Measurements from ENCODE around the gene DUSP16.
A peak's percentile ranks its signal among the peaks of the same experiment; 100 is the strongest.
"Not testable (repeated sequence)": the region's sequence is repeated elsewhere in the genome, so short reads cannot be mapped to it uniquely, and the experiment has no call there.

Gene DUSP16

GRCh38 chr12:12474931-12475795 lies 87.5 kb downstream of the DUSP16 start:
- H3K4me3 ChIP-seq, result no peak overlapping the region
- no peak for TF ChIP-seq CTCF (IDR thresholded peaks at IDR 0.05)
- DNase-seq (ENCODE audit: low spot score), result no peak
- peak overlapping the region in 1 of 2 donors; percentile 33 for H3K27ac ChIP-seq

DNA sequence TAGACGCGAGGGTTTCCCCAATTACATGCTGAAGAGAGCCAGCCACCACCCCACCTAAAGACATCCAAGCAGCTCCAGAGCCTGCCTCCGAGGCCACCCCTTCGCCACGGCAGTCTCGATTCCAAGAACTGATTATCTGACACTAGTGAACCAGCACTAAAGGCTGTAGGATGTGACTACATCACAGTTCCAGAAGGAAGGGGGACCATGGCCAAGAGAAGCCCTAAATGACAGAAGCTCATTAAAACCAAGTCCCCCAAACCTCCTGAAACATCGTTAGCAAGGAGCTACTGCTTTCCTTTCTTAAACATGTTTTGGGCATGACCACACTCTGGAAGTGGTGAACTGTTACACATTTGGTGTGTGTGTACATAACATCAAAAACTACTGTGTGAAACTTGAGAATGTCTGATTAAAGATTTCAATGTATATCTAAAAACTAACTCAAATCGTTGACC lies 88.2 kb downstream of the DUSP16 start:
- no peak overlapping the region for H3K27ac ChIP-seq
- no peak for TF ChIP-seq CTCF (IDR thresholded peaks at IDR 0.05)
- no peak overlapping the region for H3K4me3 ChIP-seq
- DNase-seq (ENCODE audit: low spot score), result no peak

GRCh38 chr12:12473223-12473622 lies 89.4 kb downstream of the DUSP16 start:
- no peak for DNase-seq (ENCODE audit: low spot score)
- Histone ChIP-seq H3K4me3 (no peak overlapping the region), H3K27ac (no peak overlapping the region)
- no peak for TF ChIP-seq CTCF (IDR thresholded peaks at IDR 0.05)

- H3K27ac ChIP-seq; H3K4me3 ChIP-seq; DNase-seq (ENCODE audit: low spot score): not testable (repeated sequence)
Observed at GRCh38 chr12:12471982-12472961, 90.4 kb downstream of the DUSP16 start.

DNA sequence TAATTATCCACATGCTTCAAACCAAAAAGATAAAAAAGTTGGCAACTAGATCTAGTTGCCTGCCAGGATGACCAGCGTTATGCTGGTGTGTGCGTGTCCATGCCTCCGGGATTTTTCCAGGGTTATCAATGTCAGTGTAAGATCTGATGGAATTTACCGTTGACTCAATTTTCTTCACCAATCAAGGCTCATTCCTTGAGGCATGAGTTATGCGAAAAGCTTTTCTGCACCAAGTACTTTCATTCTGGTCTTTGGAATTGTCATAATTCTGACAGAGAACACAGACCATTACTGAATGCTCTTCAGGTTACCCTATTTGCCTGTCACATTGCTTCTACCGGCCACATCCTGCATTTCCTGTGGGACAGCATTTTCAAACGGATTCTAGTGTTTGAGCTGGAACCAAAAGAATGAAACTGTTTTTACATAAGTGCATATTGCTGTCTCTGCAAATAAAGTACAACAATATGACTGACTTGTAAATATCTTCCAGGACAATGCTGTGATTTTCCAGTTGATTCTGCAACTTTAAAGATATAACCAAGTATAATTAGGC lies 91.8 kb downstream of the DUSP16 start:
- no peak overlapping the region for H3K4me3 ChIP-seq
- TF ChIP-seq CTCF (IDR thresholded peaks at IDR 0.05), result no peak
- no peak overlapping the region for H3K27ac ChIP-seq
- no peak for DNase-seq (ENCODE audit: low spot score)

DNA sequence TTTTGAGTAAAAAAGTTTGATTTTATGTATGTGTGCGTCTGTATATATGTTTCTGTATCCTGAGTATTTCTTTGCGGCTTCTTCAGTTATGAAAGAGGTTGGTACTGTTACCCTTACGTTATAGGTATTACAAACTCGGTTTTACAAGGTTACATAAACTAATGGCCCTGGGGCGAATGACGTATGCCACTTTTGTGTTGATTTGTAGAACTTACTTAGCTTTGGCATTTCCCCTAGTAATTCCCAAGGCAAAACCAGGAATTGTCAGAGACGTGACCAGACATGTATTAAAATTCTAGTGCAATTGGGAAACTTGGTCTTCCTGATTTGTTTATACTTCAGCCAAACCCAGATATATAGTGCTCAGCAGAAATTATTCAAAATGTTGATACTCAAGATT lies 93.3 kb downstream of the DUSP16 start:
- no peak overlapping the region for H3K4me3 ChIP-seq
- no peak overlapping the region for H3K27ac ChIP-seq
- TF ChIP-seq CTCF (IDR thresholded peaks at IDR 0.05), result no peak
- DNase-seq (ENCODE audit: low spot score), result no peak

- TF ChIP-seq CTCF (IDR thresholded peaks at IDR 0.05), result no peak
- no peak overlapping the region for H3K27ac ChIP-seq
- no peak overlapping the region for H3K4me3 ChIP-seq
- DNase-seq (ENCODE audit: low spot score), result no peak
Observed at GRCh38 chr12:12468575-12468974, 94.1 kb downstream of the DUSP16 start.
